H1 (cell line): ENCODE measurements around the gene DPP10. TPM values are rescaled to one million over a fixed set of nuclear protein-coding genes. Genes with fewer than 3 reads are reported as not detected.

Experiments
- CHD7 ChIP-seq: fragments of 300-600 bp; sonication (generic); IDR thresholded peaks from 2 replicates; pipeline ENCODE4 v1.7.1; 2012; ENCODE audit warnings: low read length, moderate library complexity, mild to moderate bottlenecking, inconsistent platforms; ENCODE audit not compliant: insufficient replicate concordance
- CTBP2 ChIP-seq: IDR thresholded peaks from 2 replicates; pipeline ENCODE4 v1.7.0; 2011; ENCODE audit warnings: borderline replicate concordance, mild to moderate bottlenecking, moderate library complexity, mixed read lengths, low read length; ENCODE audit not compliant: insufficient read depth, insufficient read length
- CTCF ChIP-seq, 3 experiments: IDR thresholded peaks; 1 replicate in 2 of 3; 2 replicates in 1 of 3; pipeline versions ENCODE4 v1.5.1 to v1.6.1; 2011; ENCODE audit warnings: low read length in 3 of 3, mild to moderate bottlenecking in 3 of 3, inconsistent platforms in 2 of 3, low read depth in 1 of 3, moderate library complexity in 1 of 3; ENCODE audit not compliant: insufficient read depth in 1 of 3; ENCODE audit errors: control extremely low read depth in 1 of 3
- JUN ChIP-seq: IDR thresholded peaks from 2 replicates; pipeline ENCODE4 v1.6.1; 2011; ENCODE audit warnings: low read depth, mild to moderate bottlenecking, improper control_type of control experiment, low read length
- NANOG ChIP-seq: IDR thresholded peaks from 2 replicates; pipeline ENCODE4 v1.6.1; 2011; ENCODE audit warnings: low read length, low read depth, mild to moderate bottlenecking, inconsistent platforms; ENCODE audit not compliant: insufficient read depth, poor library complexity, severe bottlenecking
- TCF12 ChIP-seq: IDR thresholded peaks from 2 replicates; pipeline ENCODE4 v1.6.1; 2011; ENCODE audit warnings: low read depth, mild to moderate bottlenecking, low read length
- polyA plus RNA-seq, 7 experiments: library from polyadenylated mRNA; depleted of rRNA in 3 of 7; stranded (reverse) in 5 of 7; unstranded in 2 of 7; fragments of >200 nt in 5 of 7; fragments of 200-250 nt in 2 of 7; gene quantifications; 1 replicate in 5 of 7; 2 replicates in 1 of 7; 4 replicates in 1 of 7; pipeline versions ENCODE4 v1.2.1 to v1.2.3, GENCODE V29; 2011 to 2013; ENCODE audit warnings: missing spikeins in 2 of 7, mixed read lengths in 2 of 7
- total RNA-seq: library from RNA; stranded (reverse); fragmentation: NEBNext Ultra II Directional; extraction: Animal tissue kit (Norgen Biotek cat#: 25700); gene quantifications from 2 replicates; pipeline ENCODE4 v1.2.1, GENCODE V29; 2021

Gene DPP10
- total and polyA plus RNA-seq, 2 of the 8 experiments (the other 6 are each of a cell fraction or from before 2014, with no cell fraction given), result 3.3 to 7.2 TPM

DNA sequence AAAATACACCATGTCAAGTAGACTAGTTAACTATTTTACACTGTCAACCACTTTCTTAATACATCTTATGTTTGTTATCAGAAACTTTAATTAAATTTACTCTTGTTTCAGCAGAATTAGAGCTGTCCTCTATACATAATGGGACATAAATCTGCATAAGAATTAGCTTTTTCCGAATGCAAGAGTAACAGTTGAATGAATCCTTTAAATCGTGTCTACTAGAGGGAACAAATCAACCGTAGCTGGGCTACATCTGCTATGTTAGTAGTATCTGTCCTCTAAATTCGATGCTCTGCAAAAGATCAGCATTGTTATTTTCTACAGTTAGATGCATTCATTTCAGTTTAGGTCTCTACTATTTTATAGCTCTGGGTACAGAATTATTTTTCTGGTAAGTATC lies 1090.6 kb downstream of the DPP10 start (continued):
- TF ChIP-seq CHD7, result no peak
- no peak for TF ChIP-seq CTCF (IDR thresholded peaks at IDR 0.05; ENCODE audit: control extremely low read depth in 1 of 3, insufficient read depth in 1 of 3, low read depth in 1 of 3, low read length in 3 of 3)
- no peak for TF ChIP-seq TCF12
- TF ChIP-seq NANOG, result no peak
- TF ChIP-seq CTBP2, result no peak
- no peak for TF ChIP-seq JUN
